Activated CD4-positive, alpha-beta T cell treated with anti-CD3 and anti-CD28 coated beads, Interleukin-2, amount 50 U/mL, for 16 hours (primary cell): ENCODE results near the gene HS6ST3.

Experiments
- DNase-seq: peaks from one replicate; pipeline ENCODE4 v3.0.0-alpha.2; 2020

Gene HS6ST3

GRCh38 chr13:96809366-96810096, 719.6 kb downstream of the HS6ST3 start:
- no peak for DNase-seq

GRCh38 chr13:96810104-96810503, 720.2 kb downstream of the HS6ST3 start:
- DNase-seq = no peak

GRCh38 chr13:96811049-96811448, 721.1 kb downstream of the HS6ST3 start:
- no peak for DNase-seq

- DNase-seq = no peak
Observed at GRCh38 chr13:96816261-96816660, 726.4 kb downstream of the HS6ST3 start.

- no peak for DNase-seq
Observed at GRCh38 chr13:96816874-96817273, 727.0 kb downstream of the HS6ST3 start.

GRCh38 chr13:96817336-96817941, 727.5 kb downstream of the HS6ST3 start:
- DNase-seq = no peak

GRCh38 chr13:96819375-96819774, 729.5 kb downstream of the HS6ST3 start:
- no peak for DNase-seq

GRCh38 chr13:96821381-96821780, 731.5 kb downstream of the HS6ST3 start:
- DNase-seq = no peak

- DNase-seq = no peak
Observed at GRCh38 chr13:96821971-96822370, 732.1 kb downstream of the HS6ST3 start.

GRCh38 chr13:96822895-96823294, 733.0 kb downstream of the HS6ST3 start:
- no peak for DNase-seq

- DNase-seq = no peak
Observed at GRCh38 chr13:96824140-96824539, 734.2 kb downstream of the HS6ST3 start.

- no peak for DNase-seq
Observed at GRCh38 chr13:96825653-96826052, 735.7 kb downstream of the HS6ST3 start.

- DNase-seq = no peak
Observed at GRCh38 chr13:96834626-96835025, 744.7 kb downstream of the HS6ST3 start.

- no peak for DNase-seq
Observed at GRCh38 chr13:96835546-96835945, 745.6 kb downstream of the HS6ST3 start.

GRCh38 chr13:96836733-96837132, 746.8 kb downstream of the HS6ST3 start:
- DNase-seq = no peak

- no peak for DNase-seq
Observed at GRCh38 chr13:96837809-96838208, 747.9 kb downstream of the HS6ST3 start.

GRCh38 chr13:96844195-96844594, 754.3 kb downstream of the HS6ST3 start:
- DNase-seq = no peak

GRCh38 chr13:96844616-96845015, 754.7 kb downstream of the HS6ST3 start:
- no peak for DNase-seq

GRCh38 chr13:96848286-96848685, 758.4 kb downstream of the HS6ST3 start:
- DNase-seq = no peak

- no peak for DNase-seq
Observed at GRCh38 chr13:96849091-96849490, 759.2 kb downstream of the HS6ST3 start.

- no peak for DNase-seq
Observed at GRCh38 chr13:96850538-96851145, 760.7 kb downstream of the HS6ST3 start.

- no peak for DNase-seq
Observed at GRCh38 chr13:96851856-96852445, 762.0 kb downstream of the HS6ST3 start.

- no peak for DNase-seq
Observed at GRCh38 chr13:96858133-96858826, 768.4 kb downstream of the HS6ST3 start.
